ENCODE data around the gene PEX6. TPM values are rescaled to one million over a fixed set of nuclear protein-coding genes. Genes with fewer than 3 reads are reported as not detected.

Gene PEX6
- polyA plus RNA-seq, 2 of the 4 experiments (the other 2 are of a cell fraction) = 4.6 to 8.6 TPM

GRCh38 chr6:42916288-42916687 is 62.7 kb downstream of the PEX6 start (continued):
- no peak for TF ChIP-seq EHMT2 (IDR thresholded peaks at IDR 0.05; ENCODE audit: low read depth)
- no peak for TF ChIP-seq POLR2AphosphoS2 (conservative IDR thresholded peaks at IDR 0.05; ENCODE audit: low read length)
- no peak for TF ChIP-seq CHD2 (IDR thresholded peaks at IDR 0.05; ENCODE audit: low read length, partially characterized antibody)
- no peak for TF ChIP-seq KDM5A (IDR thresholded peaks at IDR 0.05)
- no peak for TF ChIP-seq ZFP36 (IDR thresholded peaks at IDR 0.05; ENCODE audit: borderline replicate concordance, partially characterized antibody)
- TF ChIP-seq RFX5 (IDR thresholded peaks at IDR 0.05) = no peak
- TF ChIP-seq FOXS1 (CRISPR knock-in tag; IDR thresholded peaks at IDR 0.05) = no peak

DNA sequence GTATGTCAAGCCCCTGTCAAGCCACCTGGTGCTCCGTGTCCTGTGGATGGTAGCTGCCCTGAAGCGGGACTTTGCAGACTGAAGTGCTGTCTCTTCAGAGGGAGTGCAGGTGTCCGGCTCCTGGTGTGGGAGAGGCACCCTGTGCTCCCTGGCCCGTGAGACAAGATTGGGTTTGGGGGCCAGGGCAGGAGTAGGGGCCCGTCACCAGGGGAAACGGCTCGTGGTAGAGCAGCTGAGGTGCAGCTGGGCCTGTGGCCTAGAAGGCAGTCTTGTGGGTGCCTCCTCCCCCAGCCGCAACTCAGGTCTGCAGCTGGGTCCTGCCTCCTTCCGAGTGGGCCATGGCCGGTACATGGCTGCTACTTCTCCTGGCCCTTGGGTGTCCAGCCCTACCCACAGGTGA is 63.2 kb downstream of the PEX6 start, which contains the start of gene PTCRA:
PTCRA (plus strand) TSS at position 322 of the 400 bp plus-strand sequence; CDS start at position 339, 17 bp downstream.
- peaks cover 3% of the 10 kb centered on the region; the same call in 1 of the 3 replicates for H3K4me1 ChIP-seq
- ATAC-seq = peak in 1 of 2 experiments; percentile 34; a peak in 1 of 6 replicates
- H3K9me3 ChIP-seq = no peaks in the 10 kb centered on the region
- no peak within 1 kb of the TSS for H3K27ac ChIP-seq
- ChIA-PET CTCF (interaction anchor here (1.1 to 1.8 kb wide), 2 partner anchors 14 to 16 kb away, joined by 5 to 7 read pairs; no protein-coding TSS in a partner anchor), POLR2A (no interaction called here)
- DNase-seq (ENCODE audit: low read depth in 1 of 2, low spot score in 1 of 2) = no peak
- WGBS (ENCODE audit: missing lambda C conversion rate) = 85% methylated on average over 7 of the region's 10 CpGs
- FAIRE-seq = no peak
- H3K4me3 ChIP-seq = no peak within 1 kb of the TSS
- H3K4me2 ChIP-seq = no peak within 1 kb of the TSS
- TF ChIP-seq CBX8 (IDR thresholded peaks at IDR 0.05) = no peak
- TF ChIP-seq MAFK (IDR thresholded peaks at IDR 0.05; ENCODE audit: partially characterized antibody) = no peak
- no peak for TF ChIP-seq ESRRA (IDR thresholded peaks at IDR 0.05; ENCODE audit: borderline replicate concordance, low read length)
- no peak for TF ChIP-seq FOSB (CRISPR knock-in tag; IDR thresholded peaks at IDR 0.05)
- no peak for TF ChIP-seq POLR2A (IDR thresholded peaks at IDR 0.05; ENCODE audit: low read length)
- no peak for TF ChIP-seq EHMT2 (IDR thresholded peaks at IDR 0.05; ENCODE audit: low read depth)
- TF ChIP-seq KDM1A (IDR thresholded peaks at IDR 0.05; ENCODE audit: low read depth) = no peak
- TF ChIP-seq ATOH8 (CRISPR knock-in tag; IDR thresholded peaks at IDR 0.05; ENCODE audit: low read depth) = no peak
- no peak for TF ChIP-seq HOXB5 (CRISPR knock-in tag; IDR thresholded peaks at IDR 0.05)
- TF ChIP-seq, protein P1, sequence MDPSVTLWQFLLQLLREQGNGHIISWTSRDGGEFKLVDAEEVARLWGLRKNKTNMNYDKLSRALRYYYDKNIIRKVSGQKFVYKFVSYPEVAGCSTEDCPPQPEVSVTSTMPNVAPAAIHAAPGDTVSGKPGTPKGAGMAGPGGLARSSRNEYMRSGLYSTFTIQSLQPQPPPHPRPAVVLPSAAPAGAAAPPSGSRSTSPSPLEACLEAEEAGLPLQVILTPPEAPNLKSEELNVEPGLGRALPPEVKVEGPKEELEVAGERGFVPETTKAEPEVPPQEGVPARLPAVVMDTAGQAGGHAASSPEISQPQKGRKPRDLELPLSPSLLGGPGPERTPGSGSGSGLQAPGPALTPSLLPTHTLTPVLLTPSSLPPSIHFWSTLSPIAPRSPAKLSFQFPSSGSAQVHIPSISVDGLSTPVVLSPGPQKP (IDR thresholded peaks at IDR 0.05; ENCODE audit: low read depth, low read length) = no peak
- TF ChIP-seq RARB (CRISPR knock-in tag; IDR thresholded peaks at IDR 0.05) = no peak
- TF ChIP-seq CEBPB (IDR thresholded peaks at IDR 0.05) = no peak
- TF ChIP-seq HOXA7 (CRISPR knock-in tag; IDR thresholded peaks at IDR 0.05) = no peak
- no peak for TF ChIP-seq ZSCAN20 (CRISPR knock-in tag; IDR thresholded peaks at IDR 0.05)
- no peak for TF ChIP-seq JUN (IDR thresholded peaks at IDR 0.05)
- TF ChIP-seq HDAC2 (IDR thresholded peaks at IDR 0.05) = no peak
- TF ChIP-seq TFCP2L1 (CRISPR knock-in tag; IDR thresholded peaks at IDR 0.05) = no peak
- TF ChIP-seq NPAS2 (CRISPR knock-in tag; IDR thresholded peaks at IDR 0.05; ENCODE audit: borderline replicate concordance) = no peak
- no peak for TF ChIP-seq E2F6 (IDR thresholded peaks at IDR 0.05; ENCODE audit: borderline replicate concordance, low read depth)

DNA sequence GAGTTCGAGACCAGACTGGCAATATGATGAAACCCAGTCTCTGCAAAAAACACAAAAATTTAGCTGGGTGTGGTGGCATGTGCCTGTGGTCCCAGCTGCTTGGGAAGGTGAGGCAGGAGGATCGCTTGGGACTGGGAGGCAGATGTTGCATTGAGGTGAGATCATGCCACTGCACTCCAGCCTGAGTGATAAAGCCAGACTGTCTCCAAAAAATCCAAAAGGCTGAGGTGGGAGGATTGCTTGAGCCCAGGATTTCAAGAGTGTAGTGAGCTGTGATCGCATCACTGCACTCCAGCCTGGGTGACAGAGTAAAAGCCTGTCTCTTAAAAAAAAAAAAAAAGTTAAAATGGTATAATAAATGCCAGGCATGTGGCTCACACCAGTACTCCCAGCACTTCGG is 64.4 kb downstream of the PEX6 start:
- Histone ChIP-seq H3K9me3 (no peaks in the 10 kb centered on the region), H3K27ac (no peak overlapping the region), H3K4me1 (no peaks in the 10 kb centered on the region; the same call in 2 of the 3 replicates), H3K4me3 (no peak overlapping the region), H3K4me2 (no peak overlapping the region)
- ChIA-PET CTCF (interaction anchor here (1.1 to 1.8 kb wide), 2 partner anchors 13 to 15 kb away, joined by 5 to 7 read pairs; no protein-coding TSS in a partner anchor), POLR2A (no interaction called here)
- ATAC-seq (no peak), DNase-seq (ENCODE audit: low read depth in 1 of 2, low spot score in 1 of 2) (no peak), FAIRE-seq (no peak)
- no peak for TF ChIP-seq TP53 (CRISPR knock-in tag; IDR thresholded peaks at IDR 0.05)
- no peak for TF ChIP-seq ZSCAN20 (CRISPR knock-in tag; IDR thresholded peaks at IDR 0.05)
- TF ChIP-seq GATA3 (IDR thresholded peaks at IDR 0.05; ENCODE audit: borderline replicate concordance) = no peak
- no peak for TF ChIP-seq EHMT2 (IDR thresholded peaks at IDR 0.05; ENCODE audit: low read depth)
- TF ChIP-seq CHD4 (IDR thresholded peaks at IDR 0.05; ENCODE audit: borderline replicate concordance) = no peak
- TF ChIP-seq POLR2A (IDR thresholded peaks at IDR 0.05; ENCODE audit: low read length) = no peak
- no peak for TF ChIP-seq EHF (CRISPR knock-in tag; IDR thresholded peaks at IDR 0.05)
- TF ChIP-seq HDAC2 (IDR thresholded peaks at IDR 0.05) = no peak
- TF ChIP-seq NFE2L2 (conservative IDR thresholded peaks at IDR 0.05; ENCODE audit: low read length) = no peak
- TF ChIP-seq RARB (CRISPR knock-in tag; IDR thresholded peaks at IDR 0.05) = no peak
- TF ChIP-seq ZNF302 (CRISPR knock-in tag; IDR thresholded peaks at IDR 0.05) = no peak
- no peak for TF ChIP-seq CEBPB (IDR thresholded peaks at IDR 0.05)
- no peak for TF ChIP-seq MAX (IDR thresholded peaks at IDR 0.05)
- TF ChIP-seq RAD21 (conservative IDR thresholded peaks at IDR 0.05 in 1 of 2, IDR thresholded peaks at IDR 0.05 in 1 of 2) = no peak
- no peak for TF ChIP-seq BHLHE40 (IDR thresholded peaks at IDR 0.05; ENCODE audit: low read depth, low read length)
- no peak for TF ChIP-seq MAZ (IDR thresholded peaks at IDR 0.05; ENCODE audit: borderline replicate concordance, low read depth, low read length)
- no peak for TF ChIP-seq RFX5 (IDR thresholded peaks at IDR 0.05)
- no peak for TF ChIP-seq TFCP2L1 (CRISPR knock-in tag; IDR thresholded peaks at IDR 0.05)
- 41% methylated on average over 4 of the region's 4 CpGs for WGBS (ENCODE audit: missing lambda C conversion rate)
